ENCODE measurements around the gene ARHGEF33.
A peak's percentile ranks its signal among the peaks of the same experiment; 100 is the strongest.

ARHGEF33 gene

DNA sequence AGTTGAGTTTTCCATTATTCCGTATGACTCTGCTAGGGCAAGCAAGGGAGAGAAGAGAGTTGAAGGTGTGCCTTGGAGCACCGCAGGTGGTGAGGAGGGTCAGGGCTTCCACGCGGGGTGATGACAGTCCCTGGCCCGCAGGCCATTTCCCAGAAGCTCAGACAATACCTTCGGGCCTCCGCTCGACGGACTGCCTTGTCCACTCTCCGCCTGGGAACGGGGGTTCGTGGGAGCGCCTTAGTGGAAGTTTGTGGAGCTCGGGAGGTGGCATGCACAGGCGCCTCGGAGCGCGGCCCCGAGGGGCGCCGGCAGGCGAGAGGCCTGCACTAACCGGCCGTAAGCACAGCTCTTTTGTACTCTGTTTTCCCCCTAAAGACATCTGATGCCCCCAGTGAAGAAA lies 69.8 kb downstream of the ARHGEF33 start:
- Histone ChIP-seq H3K4me3 (replicated peaks; ENCODE audit: low read depth, low read length) (no peak overlapping the region), H3K36me3 (ENCODE audit: control insufficient read depth, insufficient read depth, low read length) (no peaks in the 10 kb centered on the region), H3K27me3 (replicated peaks; ENCODE audit: control insufficient read depth, insufficient read depth, low read length) (no peaks in the 10 kb centered on the region; the same call in 1 of the 2 replicates)
- DNase-seq (ENCODE audit: extremely low read depth, insufficient read length), result no peak
- TF ChIP-seq, protein P1, sequence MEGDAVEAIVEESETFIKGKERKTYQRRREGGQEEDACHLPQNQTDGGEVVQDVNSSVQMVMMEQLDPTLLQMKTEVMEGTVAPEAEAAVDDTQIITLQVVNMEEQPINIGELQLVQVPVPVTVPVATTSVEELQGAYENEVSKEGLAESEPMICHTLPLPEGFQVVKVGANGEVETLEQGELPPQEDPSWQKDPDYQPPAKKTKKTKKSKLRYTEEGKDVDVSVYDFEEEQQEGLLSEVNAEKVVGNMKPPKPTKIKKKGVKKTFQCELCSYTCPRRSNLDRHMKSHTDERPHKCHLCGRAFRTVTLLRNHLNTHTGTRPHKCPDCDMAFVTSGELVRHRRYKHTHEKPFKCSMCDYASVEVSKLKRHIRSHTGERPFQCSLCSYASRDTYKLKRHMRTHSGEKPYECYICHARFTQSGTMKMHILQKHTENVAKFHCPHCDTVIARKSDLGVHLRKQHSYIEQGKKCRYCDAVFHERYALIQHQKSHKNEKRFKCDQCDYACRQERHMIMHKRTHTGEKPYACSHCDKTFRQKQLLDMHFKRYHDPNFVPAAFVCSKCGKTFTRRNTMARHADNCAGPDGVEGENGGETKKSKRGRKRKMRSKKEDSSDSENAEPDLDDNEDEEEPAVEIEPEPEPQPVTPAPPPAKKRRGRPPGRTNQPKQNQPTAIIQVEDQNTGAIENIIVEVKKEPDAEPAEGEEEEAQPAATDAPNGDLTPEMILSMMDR (IDR thresholded peaks at IDR 0.05; ENCODE audit: insufficient read depth, low read length, poor library complexity, severe bottlenecking), result no peak

DNA sequence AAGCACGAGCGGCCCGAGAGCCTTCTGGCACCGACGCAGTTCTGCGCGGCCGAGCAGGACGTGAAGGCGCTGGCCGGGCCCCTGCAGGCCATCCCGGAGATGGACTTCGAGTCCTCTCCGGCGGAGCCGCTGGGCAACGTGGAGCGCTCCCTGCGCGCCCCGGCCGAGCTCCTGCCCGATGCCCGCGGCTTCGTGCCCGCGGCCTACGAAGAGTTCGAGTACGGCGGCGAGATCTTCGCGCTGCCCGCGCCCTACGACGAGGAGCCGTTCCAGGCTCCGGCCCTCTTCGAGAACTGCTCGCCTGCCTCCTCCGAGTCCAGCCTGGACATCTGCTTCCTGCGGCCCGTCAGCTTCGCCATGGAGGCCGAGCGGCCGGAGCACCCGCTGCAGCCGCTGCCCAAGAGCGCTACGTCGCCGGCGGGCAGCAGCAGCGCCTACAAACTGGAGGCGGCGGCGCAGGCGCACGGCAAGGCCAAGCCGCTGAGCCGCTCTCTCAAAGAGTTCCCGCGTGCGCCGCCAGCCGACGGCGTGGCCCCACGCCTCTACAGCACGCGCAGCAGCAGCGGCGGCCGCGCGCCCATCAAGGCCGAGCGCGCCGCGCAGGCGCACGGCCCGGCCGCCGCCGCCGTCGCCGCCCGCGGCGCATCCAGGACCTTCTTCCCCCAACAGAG lies 70.4 kb downstream of the ARHGEF33 start:
- TF ChIP-seq, protein P1 (IDR thresholded peaks at IDR 0.05; ENCODE audit: insufficient read depth, low read length, poor library complexity, severe bottlenecking), result no peak
- H3K4me3 ChIP-seq (replicated peaks; ENCODE audit: low read depth, low read length), result no peak overlapping the region
- DNase-seq (ENCODE audit: extremely low read depth, insufficient read length), result peak; percentile 77

DNA sequence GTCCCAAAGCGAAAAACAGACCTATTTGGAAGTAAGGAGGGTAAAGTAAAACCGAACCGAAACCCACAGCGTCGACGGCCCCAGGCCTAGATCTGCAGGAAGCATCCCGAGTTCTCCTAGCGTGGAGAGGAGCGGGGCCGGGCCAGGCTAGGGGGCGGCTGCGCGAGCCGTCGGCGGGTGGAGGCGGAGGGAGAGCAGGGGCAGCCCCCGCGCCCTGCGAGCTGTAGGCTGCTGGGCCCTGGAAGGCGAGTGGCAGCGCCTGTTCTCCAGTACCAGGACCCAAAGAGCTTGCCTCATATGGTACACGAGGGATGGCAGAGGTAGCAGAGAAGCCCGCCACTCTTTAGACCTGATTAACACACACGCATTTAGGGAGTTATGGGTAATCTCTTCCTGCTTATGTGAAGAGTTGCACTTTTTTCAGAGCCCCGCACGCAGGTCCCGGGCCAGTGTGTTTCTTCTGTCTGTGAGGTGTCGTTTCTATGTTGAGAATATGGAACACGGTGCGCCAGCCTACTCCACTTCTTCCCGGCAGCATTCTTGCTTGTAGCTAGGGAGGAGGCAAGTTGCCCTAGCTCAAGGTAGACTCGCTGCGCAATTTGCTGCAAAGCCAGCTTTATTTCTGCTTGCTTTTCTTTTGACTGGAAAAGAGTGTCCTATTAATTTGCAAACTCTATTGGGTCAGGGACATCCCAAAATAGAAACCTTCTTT lies 71.1 kb downstream of the ARHGEF33 start:
- H3K27me3 ChIP-seq (replicated peaks; ENCODE audit: control insufficient read depth, insufficient read depth, low read length), result no peaks in the 10 kb centered on the region; the same call in 1 of the 2 replicates
- TF ChIP-seq, protein P1 (IDR thresholded peaks at IDR 0.05; ENCODE audit: insufficient read depth, low read length, poor library complexity, severe bottlenecking), result no peak
- H3K36me3 ChIP-seq (ENCODE audit: control insufficient read depth, insufficient read depth, low read length), result no peaks in the 10 kb centered on the region
- no peak overlapping the region for H3K4me3 ChIP-seq (replicated peaks; ENCODE audit: low read depth, low read length)
- DNase-seq (ENCODE audit: extremely low read depth, insufficient read length), result no peak

More for the DNA sequence above, 70.4 kb downstream of the ARHGEF33 start:
- H3K36me3 ChIP-seq (ENCODE audit: control insufficient read depth, insufficient read depth, low read length), result no peaks in the 10 kb centered on the region
- no peaks in the 10 kb centered on the region; the same call in 1 of the 2 replicates for H3K27me3 ChIP-seq (replicated peaks; ENCODE audit: control insufficient read depth, insufficient read depth, low read length)

DNA sequence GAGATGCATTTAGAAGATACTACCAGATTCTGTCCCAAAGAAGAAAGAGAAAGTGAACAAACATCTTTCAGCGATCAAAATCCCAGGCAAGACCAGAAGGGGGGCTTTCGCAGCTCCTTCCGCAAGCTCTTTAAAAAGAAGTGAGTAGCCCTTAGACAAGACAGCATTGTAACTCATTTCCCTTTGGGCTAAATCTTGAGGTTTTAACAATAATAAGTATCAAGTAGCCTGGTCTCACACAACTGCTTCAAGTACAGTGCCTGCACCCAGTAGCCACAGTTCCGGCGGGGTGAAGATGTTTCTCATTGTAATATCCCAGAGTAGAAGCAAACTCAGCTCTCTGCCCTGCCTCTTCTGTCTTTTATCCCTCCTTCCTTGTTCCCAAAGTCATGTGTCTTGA lies 76.3 kb downstream of the ARHGEF33 start:
- H3K4me3 ChIP-seq (replicated peaks; ENCODE audit: low read depth, low read length), result no peak overlapping the region
- DNase-seq (ENCODE audit: extremely low read depth, insufficient read length), result no peak
- H3K27me3 ChIP-seq (replicated peaks; ENCODE audit: control insufficient read depth, insufficient read depth, low read length), result no peaks in the 10 kb centered on the region; the same call in 1 of the 2 replicates
- no peaks in the 10 kb centered on the region for H3K36me3 ChIP-seq (ENCODE audit: control insufficient read depth, insufficient read depth, low read length)
- TF ChIP-seq, protein P1 (IDR thresholded peaks at IDR 0.05; ENCODE audit: insufficient read depth, low read length, poor library complexity, severe bottlenecking), result no peak

DNA sequence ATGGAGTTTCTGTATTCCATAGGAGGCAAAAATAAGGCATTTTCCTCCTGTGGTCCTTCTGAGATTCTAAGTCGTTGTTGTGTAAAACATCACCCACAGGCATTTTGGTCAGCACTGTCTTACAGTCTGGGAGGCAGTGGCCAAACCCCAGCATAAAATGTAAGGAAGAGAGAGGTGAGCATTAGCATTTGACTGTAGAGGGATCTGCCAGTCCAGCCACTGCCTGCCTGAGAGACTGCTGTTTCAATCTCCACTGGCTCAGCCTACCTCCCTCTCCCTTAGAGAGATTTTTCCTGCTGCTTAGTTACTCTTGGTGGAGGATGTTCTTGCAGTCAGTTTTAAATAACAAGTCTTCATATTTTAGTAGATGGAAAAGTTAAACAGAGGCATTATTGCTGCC lies 77.0 kb downstream of the ARHGEF33 start:
- Histone ChIP-seq H3K36me3 (ENCODE audit: control insufficient read depth, insufficient read depth, low read length) (no peaks in the 10 kb centered on the region), H3K27me3 (replicated peaks; ENCODE audit: control insufficient read depth, insufficient read depth, low read length) (no peaks in the 10 kb centered on the region; the same call in 1 of the 2 replicates), H3K4me3 (replicated peaks; ENCODE audit: low read depth, low read length) (no peak overlapping the region)
- TF ChIP-seq, protein P1 (IDR thresholded peaks at IDR 0.05; ENCODE audit: insufficient read depth, low read length, poor library complexity, severe bottlenecking), result no peak
- no peak for DNase-seq (ENCODE audit: extremely low read depth, insufficient read length)

All from GM06990 (cell line).